Stromal cell of bone marrow (primary cell): ENCODE data around the gene MCUR1.
A peak's percentile ranks its signal among the peaks of the same experiment; 100 is the strongest.
"Not testable (repeated sequence)": the region's sequence is repeated elsewhere in the genome, so short reads cannot be mapped to it uniquely, and the experiment has no call there.

Experiments
- DNase-seq: peaks from one replicate; pipeline ENCODE4 v3.0.0-alpha.2; 2012; ENCODE audit warnings: low read depth

MCUR1 gene

GRCh38 chr6:13776602-13777001, 37.8 kb downstream of the MCUR1 start:
- DNase-seq, result peak; percentile 57

DNA sequence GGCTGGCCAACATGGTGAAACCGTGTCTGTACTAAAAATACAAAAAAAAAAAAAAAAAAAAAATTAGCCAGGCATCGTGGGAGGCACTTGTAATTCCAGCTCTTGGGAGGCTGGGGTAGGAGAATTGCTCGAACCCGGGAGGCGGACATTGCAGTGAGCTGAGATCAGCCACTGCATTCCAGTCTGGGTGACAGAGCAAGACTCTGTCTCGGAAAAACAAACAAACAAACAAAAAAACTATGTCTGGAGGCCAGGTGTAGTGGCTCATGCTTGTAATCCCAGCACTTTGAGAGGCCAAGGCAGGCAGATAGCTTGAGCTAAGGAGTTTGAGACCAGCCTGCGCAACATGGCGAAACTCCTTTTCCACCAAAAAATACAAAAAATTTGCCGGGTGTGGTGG, 38.9 kb downstream of the MCUR1 start:
- not testable (repeated sequence) for DNase-seq

DNA sequence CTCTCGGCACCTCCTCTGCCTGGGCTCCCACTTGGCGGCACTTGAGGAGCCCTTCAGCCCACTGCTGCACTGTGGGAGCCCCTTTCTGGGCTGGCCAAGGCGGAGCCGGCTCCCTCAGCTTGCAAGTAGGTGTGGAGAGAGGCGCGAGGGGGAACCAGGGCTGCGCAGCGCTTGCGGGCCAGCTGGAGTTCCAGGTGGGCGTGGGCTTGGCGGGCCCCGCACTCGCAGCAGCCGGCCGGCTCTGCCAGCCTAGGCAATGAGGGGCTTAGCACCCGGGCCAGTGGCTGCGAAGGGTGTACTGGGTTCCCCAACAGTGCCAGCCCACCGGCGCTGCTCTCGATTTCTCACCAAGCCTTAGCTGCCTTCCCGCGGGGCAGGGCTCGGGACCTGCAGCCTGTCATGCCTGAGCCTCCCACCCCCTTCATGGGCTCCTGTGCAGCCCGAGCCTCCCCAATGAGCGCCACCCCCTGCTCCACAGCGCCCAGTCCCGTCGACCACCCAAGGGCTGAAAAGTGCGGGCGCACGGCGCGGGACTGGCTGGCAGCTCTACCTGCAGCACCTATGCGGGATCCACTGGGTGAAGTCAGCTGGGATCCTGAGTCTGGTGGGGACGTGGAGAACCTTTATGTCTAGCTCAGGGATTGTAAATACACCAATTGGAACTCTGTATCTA, 41.9 kb downstream of the MCUR1 start:
- DNase-seq, result not testable (repeated sequence)

DNA sequence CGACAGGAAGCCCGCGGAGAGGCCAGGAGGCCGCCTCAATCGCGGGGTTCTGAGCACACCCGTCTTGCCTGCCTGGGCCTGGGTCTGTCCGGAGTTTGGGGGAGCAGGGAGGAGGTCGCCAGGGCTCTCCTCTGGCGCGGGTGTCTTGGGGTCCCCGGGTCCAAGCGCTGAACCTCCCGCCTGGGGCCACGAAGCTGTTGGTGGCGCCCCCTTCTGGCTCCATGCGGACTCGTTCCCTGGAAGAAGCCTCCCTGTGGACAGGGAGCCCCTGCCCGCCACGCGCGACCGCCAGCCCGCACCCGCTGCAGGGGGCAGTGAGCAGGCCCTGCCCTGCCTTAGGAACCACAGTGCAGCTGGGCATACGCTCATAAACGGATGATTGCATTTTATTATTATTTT, 44.7 kb downstream of the MCUR1 start:
- DNase-seq, result no peak

DNA sequence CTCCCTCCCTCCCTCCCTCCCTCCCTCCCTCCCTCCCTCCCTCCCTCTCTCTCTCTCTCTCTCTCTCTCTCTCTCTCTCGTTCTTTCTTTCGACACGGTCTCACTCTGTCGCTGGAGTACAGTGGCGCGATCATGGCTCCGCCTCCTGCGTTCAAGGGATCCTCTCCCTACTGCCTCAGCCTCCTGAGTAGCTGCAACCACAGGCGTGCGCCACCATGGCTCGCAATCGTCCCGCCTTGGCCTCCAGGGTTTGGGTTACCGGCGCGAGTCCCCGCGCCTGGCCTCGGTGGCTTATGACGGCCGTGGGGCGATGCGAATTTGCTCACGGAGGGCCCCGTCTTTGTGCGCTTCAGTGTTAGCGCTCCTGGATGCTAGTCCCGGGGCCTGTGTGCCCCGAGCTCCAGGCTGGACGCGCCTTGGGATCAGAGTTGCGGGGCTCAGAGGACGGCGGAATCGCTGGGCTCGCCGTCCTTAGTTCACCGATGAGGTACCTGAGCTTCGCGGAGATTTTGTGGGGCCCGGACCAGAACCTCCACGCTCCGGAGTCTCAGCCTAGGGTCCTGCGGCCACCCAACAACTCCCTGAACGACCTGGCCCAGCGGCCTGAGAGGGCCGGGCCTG, 45.2 kb downstream of the MCUR1 start:
- DNase-seq, result no peak

- no peak for DNase-seq
These were observed 47.1 kb downstream of the MCUR1 start for GRCh38 chr6:13767121-13767808.

- DNase-seq, result peak; percentile 64
These were observed 48.1 kb downstream of the MCUR1 start for GRCh38 chr6:13766201-13766634.

DNA sequence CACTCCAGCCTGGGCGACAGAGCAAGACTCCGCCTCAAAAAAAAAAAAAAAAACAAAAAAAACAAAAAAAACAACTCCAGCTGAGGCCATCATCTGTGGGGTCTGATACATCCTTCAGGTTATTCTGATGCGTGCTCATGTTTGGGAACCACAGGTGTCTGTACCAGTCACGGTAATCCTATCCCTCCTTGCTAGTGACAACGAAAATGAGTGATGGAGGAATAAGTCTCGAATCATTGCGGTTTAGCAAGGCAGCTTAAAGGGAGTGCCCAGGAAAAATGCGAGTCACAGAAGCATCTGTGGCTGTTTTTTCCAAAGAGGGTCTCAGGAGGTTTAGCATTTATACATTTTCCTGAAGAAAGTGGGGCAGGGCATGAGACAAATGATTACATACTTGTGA, 48.8 kb downstream of the MCUR1 start:
- DNase-seq, result peak; percentile 56

GRCh38 chr6:13764996-13765395, 49.4 kb downstream of the MCUR1 start:
- DNase-seq, result no peak

DNA sequence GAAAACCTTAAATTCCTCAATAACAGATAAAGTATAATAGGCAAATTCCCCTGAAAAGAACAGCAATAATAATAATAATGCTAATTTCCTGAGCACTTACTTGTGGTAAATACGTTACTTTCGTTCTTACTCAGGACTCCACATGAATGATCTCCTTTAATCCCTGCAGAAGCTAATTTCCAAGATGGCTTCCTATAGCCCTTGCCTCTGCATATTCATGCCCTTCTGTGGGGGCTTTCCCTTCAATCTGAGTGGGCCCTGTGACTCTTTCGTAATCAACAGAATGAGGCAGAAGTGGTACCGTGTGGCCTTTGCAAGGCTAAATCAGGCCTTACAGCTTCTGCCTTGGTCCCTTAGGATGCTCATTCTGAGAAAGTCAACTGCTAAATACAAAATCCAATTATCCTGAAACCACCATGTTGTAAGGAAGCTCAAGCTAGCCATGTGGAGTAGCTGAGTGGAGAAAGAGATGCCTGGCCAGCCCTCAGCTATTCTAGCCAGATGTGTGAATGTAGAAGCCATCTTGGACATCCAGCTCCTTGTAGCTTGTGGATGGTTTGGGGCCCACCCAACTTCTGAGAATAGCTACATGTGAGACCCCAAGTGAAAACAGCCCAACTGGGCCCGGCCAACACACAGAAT, 50.5 kb downstream of the MCUR1 start:
- no peak for DNase-seq

DNA sequence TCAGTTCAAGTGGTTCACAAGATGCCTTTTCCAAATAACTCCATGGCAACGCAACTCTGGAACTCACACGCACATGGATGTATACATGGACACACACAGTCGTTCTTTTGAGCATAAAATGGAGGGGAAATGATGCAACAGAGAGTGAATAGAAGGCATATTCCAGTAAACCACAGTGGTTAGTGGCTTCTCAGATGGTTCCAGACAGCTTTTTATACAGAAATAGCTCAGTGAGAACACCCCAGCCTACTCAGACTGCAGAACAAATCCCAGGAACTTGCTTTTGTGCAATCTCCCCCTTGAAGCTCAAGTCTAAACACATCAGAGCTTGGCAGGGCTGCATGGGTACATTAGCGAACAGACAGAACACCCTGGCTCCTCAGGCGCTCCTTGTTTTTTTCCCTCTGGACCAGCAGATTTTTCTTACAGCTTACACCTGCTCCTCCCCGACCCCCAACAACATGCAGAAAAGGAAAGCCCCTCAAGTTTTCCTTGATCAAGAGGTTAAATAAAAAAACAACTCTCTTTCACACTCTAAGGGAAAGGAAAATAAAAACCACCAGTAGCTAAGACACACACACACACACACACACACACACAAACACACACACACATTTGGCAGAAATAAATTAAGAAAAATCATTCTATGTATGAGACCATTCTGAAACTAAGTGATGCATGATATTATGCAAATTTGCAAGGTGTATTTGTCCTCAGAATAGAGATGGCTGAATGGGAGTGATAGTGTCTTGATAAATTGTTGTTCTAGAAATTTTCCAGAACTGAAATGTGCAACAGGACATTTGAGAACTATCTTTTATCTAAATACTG, 51.5 kb downstream of the MCUR1 start:
- DNase-seq, result peak; percentile 95

- peak; percentile 41 for DNase-seq
These were observed 52.9 kb downstream of the MCUR1 start for GRCh38 chr6:13761361-13762036.

GRCh38 chr6:13760307-13761304, 53.8 kb downstream of the MCUR1 start:
- peak; percentile 98 for DNase-seq

GRCh38 chr6:13759025-13759424, 55.3 kb downstream of the MCUR1 start:
- no peak for DNase-seq

- no peak for DNase-seq
These were observed 59.7 kb downstream of the MCUR1 start for GRCh38 chr6:13754644-13755043.

- DNase-seq, result no peak
These were observed 70.6 kb downstream of the MCUR1 start for GRCh38 chr6:13743736-13744127.

GRCh38 chr6:13742961-13743735, 71.2 kb downstream of the MCUR1 start:
- no peak for DNase-seq

- no peak for DNase-seq
These were observed 73.0 kb downstream of the MCUR1 start for GRCh38 chr6:13741365-13741764.
